Measurements from ENCODE around the gene SCGB1A1. TPM values are rescaled to one million over a fixed set of nuclear protein-coding genes. Genes with fewer than 3 reads are reported as not detected.

SCGB1A1 gene
- total RNA-seq, 4 donors from 2014 or later, result not detected

GRCh38 chr11:62390722-62391121 lies 28.1 kb upstream of the SCGB1A1 start:
- TF ChIP-seq POLR2A (IDR thresholded peaks at IDR 0.05), result no peak
- TF ChIP-seq, protein P1, sequence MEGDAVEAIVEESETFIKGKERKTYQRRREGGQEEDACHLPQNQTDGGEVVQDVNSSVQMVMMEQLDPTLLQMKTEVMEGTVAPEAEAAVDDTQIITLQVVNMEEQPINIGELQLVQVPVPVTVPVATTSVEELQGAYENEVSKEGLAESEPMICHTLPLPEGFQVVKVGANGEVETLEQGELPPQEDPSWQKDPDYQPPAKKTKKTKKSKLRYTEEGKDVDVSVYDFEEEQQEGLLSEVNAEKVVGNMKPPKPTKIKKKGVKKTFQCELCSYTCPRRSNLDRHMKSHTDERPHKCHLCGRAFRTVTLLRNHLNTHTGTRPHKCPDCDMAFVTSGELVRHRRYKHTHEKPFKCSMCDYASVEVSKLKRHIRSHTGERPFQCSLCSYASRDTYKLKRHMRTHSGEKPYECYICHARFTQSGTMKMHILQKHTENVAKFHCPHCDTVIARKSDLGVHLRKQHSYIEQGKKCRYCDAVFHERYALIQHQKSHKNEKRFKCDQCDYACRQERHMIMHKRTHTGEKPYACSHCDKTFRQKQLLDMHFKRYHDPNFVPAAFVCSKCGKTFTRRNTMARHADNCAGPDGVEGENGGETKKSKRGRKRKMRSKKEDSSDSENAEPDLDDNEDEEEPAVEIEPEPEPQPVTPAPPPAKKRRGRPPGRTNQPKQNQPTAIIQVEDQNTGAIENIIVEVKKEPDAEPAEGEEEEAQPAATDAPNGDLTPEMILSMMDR (IDR thresholded peaks at IDR 0.05), result no peak
- WGBS, 2 donors, result 96 to 100% methylated on average over 1 of the region's 1 CpG
- DNase-seq (ENCODE audit: low spot score in 2 of 2), result no peak
- intact Hi-C loops (cut with DNase I; ENCODE audit: low total_unique reads), result no loop called here
- no peak overlapping the region for H3K4me3 ChIP-seq (ENCODE audit: low read depth, poor library complexity, severe bottlenecking)

GRCh38 chr11:62391642-62392425 lies 27.0 kb upstream of the SCGB1A1 start:
- WGBS, 2 donors, result 87 to 88% methylated on average over 16 of the region's 16 CpGs
- intact Hi-C loops (cut with DNase I; ENCODE audit: low total_unique reads), result no loop called here
- TF ChIP-seq POLR2A (IDR thresholded peaks at IDR 0.05), result no peak
- TF ChIP-seq, protein P1 (IDR thresholded peaks at IDR 0.05), result no peak
- DNase-seq (ENCODE audit: low spot score in 2 of 2), result no peak
- H3K4me3 ChIP-seq (ENCODE audit: low read depth, poor library complexity, severe bottlenecking), result no peak overlapping the region

DNA sequence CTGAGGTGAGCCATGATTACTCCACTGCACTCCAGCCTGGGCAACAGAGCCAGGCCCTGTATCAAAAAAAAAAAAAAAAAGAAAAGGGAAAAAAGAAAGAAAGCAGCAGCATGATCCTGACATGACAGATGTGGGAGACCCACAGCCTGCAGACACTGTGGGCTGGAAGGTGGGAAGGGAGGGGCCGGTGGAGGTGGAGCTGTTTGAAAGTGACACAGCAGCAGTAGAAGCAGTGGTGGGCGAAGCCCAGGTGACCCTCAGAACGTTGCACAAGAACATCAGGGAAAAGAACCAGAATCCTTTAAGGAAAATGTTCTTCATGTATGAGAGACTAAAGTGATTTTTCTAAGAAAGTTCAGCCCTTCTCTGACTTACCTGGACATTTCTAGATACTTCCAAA lies 26.3 kb upstream of the SCGB1A1 start:
- 77 to 83% methylated on average over 3 of the region's 3 CpGs for WGBS, 2 donors
- DNase-seq (ENCODE audit: low spot score in 2 of 2), result no peak
- no peak overlapping the region for H3K4me3 ChIP-seq (ENCODE audit: low read depth, poor library complexity, severe bottlenecking)
- intact Hi-C loops (cut with DNase I; ENCODE audit: low total_unique reads), result no loop called here
- TF ChIP-seq, protein P1 (IDR thresholded peaks at IDR 0.05), result no peak
- TF ChIP-seq POLR2A (IDR thresholded peaks at IDR 0.05), result no peak

DNA sequence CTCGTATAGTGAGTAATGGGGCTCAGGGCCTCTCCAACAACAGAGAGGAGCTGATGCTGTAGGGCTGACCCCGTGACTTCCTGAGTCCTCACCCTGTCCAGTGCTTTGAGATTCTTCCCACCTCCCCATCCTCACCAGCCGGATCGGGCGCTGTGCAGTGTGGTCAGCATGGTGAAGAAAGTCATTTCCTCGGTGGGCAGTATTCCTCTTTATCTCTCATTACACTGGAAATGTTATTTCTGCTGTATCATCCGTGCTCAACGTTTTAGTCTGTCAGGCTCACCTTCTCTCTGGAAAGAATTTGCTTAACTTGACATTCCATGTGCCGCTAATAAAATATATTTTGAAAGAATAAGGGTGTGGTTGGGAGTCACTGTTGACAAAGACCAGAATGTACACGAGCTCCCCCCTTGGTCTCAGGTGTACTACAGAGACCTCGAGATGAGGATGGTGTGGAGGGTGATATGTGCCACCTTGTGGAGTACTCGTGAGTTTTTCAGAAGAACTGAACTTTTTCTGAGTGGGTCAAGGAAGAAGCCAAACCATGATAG lies 25.7 kb upstream of the SCGB1A1 start:
- intact Hi-C loops (cut with DNase I; ENCODE audit: low total_unique reads), result no loop called here
- no peak overlapping the region for H3K4me3 ChIP-seq (ENCODE audit: low read depth, poor library complexity, severe bottlenecking)
- 46 to 48% methylated on average over 12 of the region's 12 CpGs for WGBS, 2 donors
- TF ChIP-seq POLR2A (IDR thresholded peaks at IDR 0.05), result no peak
- TF ChIP-seq, protein P1 (IDR thresholded peaks at IDR 0.05), result no peak
- DNase-seq (ENCODE audit: low spot score in 2 of 2), result no peak

GRCh38 chr11:62393735-62394134 lies 25.1 kb upstream of the SCGB1A1 start:
- no peak overlapping the region for H3K4me3 ChIP-seq (ENCODE audit: low read depth, poor library complexity, severe bottlenecking)
- DNase-seq (ENCODE audit: low spot score in 2 of 2), result no peak
- TF ChIP-seq POLR2A (IDR thresholded peaks at IDR 0.05), result no peak
- TF ChIP-seq, protein P1 (IDR thresholded peaks at IDR 0.05), result no peak
- intact Hi-C loops (cut with DNase I; ENCODE audit: low total_unique reads), result no loop called here
- WGBS, 2 donors, result 48% methylated on average over 5 of the region's 5 CpGs
